ENCODE measurements around the gene ZNF208.

- TF ChIP-seq CTCF (IDR thresholded peaks at IDR 0.05): no peak
- no peak for TF ChIP-seq POLR2A (IDR thresholded peaks at IDR 0.05)
These were observed 40.3 kb downstream of the ZNF208 start for GRCh38 chr19:21970466-21970865.

Measured in suprapubic skin (tissue), 3 donors.